Neural crest cell (in vitro differentiated cells): Measurements from ENCODE around the gene SFPQ. TPM values are rescaled to one million over a fixed set of nuclear protein-coding genes. Genes with fewer than 3 reads are reported as not detected.

ENCODE experiments used
- DNase-seq: peaks from one replicate; pipeline ENCODE4 v3.0.0; 2021; ENCODE audit warnings: low read depth, mixed read lengths, low spot score
- H3K27ac Mint-ChIP-seq: one replicate; pipeline ENCODE4 v1.8.0; 2021; ENCODE audit warnings: mild to moderate bottlenecking, mixed read lengths; ENCODE audit not compliant: unreplicated experiment
- H3K27me3 Mint-ChIP-seq: 2 replicates; pipeline ENCODE4 v1.8.0; 2021; ENCODE audit warnings: low read depth, mild to moderate bottlenecking, mixed read lengths
- H3K36me3 Mint-ChIP-seq: 2 replicates; pipeline ENCODE4 v1.8.0; 2021; ENCODE audit warnings: low read depth, mild to moderate bottlenecking, mixed read lengths
- H3K4me1 Mint-ChIP-seq: 2 replicates; pipeline ENCODE4 v1.8.0; 2021; ENCODE audit warnings: mixed read lengths
- H3K4me3 Mint-ChIP-seq: one replicate; pipeline ENCODE4 v1.8.0; 2021; ENCODE audit warnings: mild to moderate bottlenecking, mixed read lengths
- H3K9me3 Mint-ChIP-seq: 2 replicates; pipeline ENCODE4 v1.8.0; 2021; ENCODE audit warnings: mixed read lengths
- CTCF ChIP-seq: fragments of 200-600 bp; sonication (generic); conservative IDR thresholded peaks from 2 replicates; pipeline ENCODE4 v1.5.0; 2021; ENCODE audit warnings: antibody characterized with exemption, mild to moderate bottlenecking
- total RNA-seq: library from RNA; stranded (reverse); gene quantifications from 2 replicates; pipeline ENCODE4 v1.2.1, GENCODE V29; 2021

SFPQ gene
- total RNA-seq, 1 donor from 2014 or later, result 644 TPM

GRCh38 chr1:35185200-35185599 is 7.7 kb downstream of the SFPQ start:
- DNase-seq, result no peak
- Mint-ChIP-seq H3K9me3 (no peaks in the 10 kb centered on the region), H3K27ac (no peak overlapping the region), H3K4me3 (peak overlapping the region; percentile 85), H3K27me3 (no peaks in the 10 kb centered on the region), H3K4me1 (peaks cover 83% of the 10 kb centered on the region), H3K36me3 (peaks cover 69% of the 10 kb centered on the region)
- TF ChIP-seq CTCF, result no peak

- no peak overlapping the region for H3K27ac Mint-ChIP-seq
- no peaks in the 10 kb centered on the region for H3K27me3 Mint-ChIP-seq
- no peak for DNase-seq
- H3K4me1 Mint-ChIP-seq, result peaks cover 82% of the 10 kb centered on the region
- TF ChIP-seq CTCF, result no peak
- peak overlapping the region; percentile 85 for H3K4me3 Mint-ChIP-seq
- H3K36me3 Mint-ChIP-seq, result peaks cover 67% of the 10 kb centered on the region
- H3K9me3 Mint-ChIP-seq, result no peaks in the 10 kb centered on the region
Measured at GRCh38 chr1:35184495-35185199, 8.3 kb downstream of the SFPQ start.

- Mint-ChIP-seq H3K27ac (no peak overlapping the region), H3K27me3 (no peaks in the 10 kb centered on the region), H3K9me3 (no peaks in the 10 kb centered on the region), H3K4me3 (peak overlapping the region; percentile 60), H3K36me3 (peaks cover 52% of the 10 kb centered on the region), H3K4me1 (peaks cover 63% of the 10 kb centered on the region)
- TF ChIP-seq CTCF, result no peak
- no peak for DNase-seq
Measured at GRCh38 chr1:35181790-35182455, 11.0 kb downstream of the SFPQ start.

GRCh38 chr1:35180776-35181374 is 12.1 kb downstream of the SFPQ start:
- no peaks in the 10 kb centered on the region for H3K9me3 Mint-ChIP-seq
- no peak for DNase-seq
- no peaks in the 10 kb centered on the region for H3K27me3 Mint-ChIP-seq
- peaks cover 46% of the 10 kb centered on the region for H3K36me3 Mint-ChIP-seq
- no peak overlapping the region for H3K27ac Mint-ChIP-seq
- H3K4me3 Mint-ChIP-seq, result no peak overlapping the region
- peaks cover 54% of the 10 kb centered on the region for H3K4me1 Mint-ChIP-seq
- no peak for TF ChIP-seq CTCF

GRCh38 chr1:35179908-35180307 is 13.0 kb downstream of the SFPQ start:
- no peaks in the 10 kb centered on the region for H3K9me3 Mint-ChIP-seq
- no peak overlapping the region for H3K4me3 Mint-ChIP-seq
- DNase-seq, result no peak
- TF ChIP-seq CTCF, result no peak
- H3K4me1 Mint-ChIP-seq, result peaks cover 46% of the 10 kb centered on the region
- H3K36me3 Mint-ChIP-seq, result peaks cover 47% of the 10 kb centered on the region
- no peaks in the 10 kb centered on the region for H3K27me3 Mint-ChIP-seq
- no peak overlapping the region for H3K27ac Mint-ChIP-seq
